ENCODE measurements around the gene SYT1.

- no peak for TF ChIP-seq POLR2AphosphoS5 (IDR thresholded peaks at IDR 0.05; ENCODE audit: low read depth, low read length)
- no peak for TF ChIP-seq REST (IDR thresholded peaks at IDR 0.05; ENCODE audit: insufficient read depth in 1 of 2, low read depth in 2 of 2, low read length in 2 of 2)
- TF ChIP-seq FOXP2 (optimal IDR thresholded peaks at IDR 0.05; ENCODE audit: borderline replicate concordance, extremely low read depth, extremely low read length, insufficient read depth) = no peak
- no peak for TF ChIP-seq SIN3A (IDR thresholded peaks at IDR 0.05; ENCODE audit: borderline replicate concordance, insufficient read depth, low read length)
These were observed 352.7 kb downstream of the SYT1 start for GRCh38 chr12:79217306-79217705.
